ENCODE measurements around the gene STAC. TPM values are rescaled to one million over a fixed set of nuclear protein-coding genes. Genes with fewer than 3 reads are reported as not detected.
"Not testable (repeated sequence)": the region's sequence is repeated elsewhere in the genome, so short reads cannot be mapped to it uniquely, and the experiment has no call there.

The STAC gene
- total RNA-seq, 2 donors from 2014 or later, result 2.7 to 6.5 TPM

DNA sequence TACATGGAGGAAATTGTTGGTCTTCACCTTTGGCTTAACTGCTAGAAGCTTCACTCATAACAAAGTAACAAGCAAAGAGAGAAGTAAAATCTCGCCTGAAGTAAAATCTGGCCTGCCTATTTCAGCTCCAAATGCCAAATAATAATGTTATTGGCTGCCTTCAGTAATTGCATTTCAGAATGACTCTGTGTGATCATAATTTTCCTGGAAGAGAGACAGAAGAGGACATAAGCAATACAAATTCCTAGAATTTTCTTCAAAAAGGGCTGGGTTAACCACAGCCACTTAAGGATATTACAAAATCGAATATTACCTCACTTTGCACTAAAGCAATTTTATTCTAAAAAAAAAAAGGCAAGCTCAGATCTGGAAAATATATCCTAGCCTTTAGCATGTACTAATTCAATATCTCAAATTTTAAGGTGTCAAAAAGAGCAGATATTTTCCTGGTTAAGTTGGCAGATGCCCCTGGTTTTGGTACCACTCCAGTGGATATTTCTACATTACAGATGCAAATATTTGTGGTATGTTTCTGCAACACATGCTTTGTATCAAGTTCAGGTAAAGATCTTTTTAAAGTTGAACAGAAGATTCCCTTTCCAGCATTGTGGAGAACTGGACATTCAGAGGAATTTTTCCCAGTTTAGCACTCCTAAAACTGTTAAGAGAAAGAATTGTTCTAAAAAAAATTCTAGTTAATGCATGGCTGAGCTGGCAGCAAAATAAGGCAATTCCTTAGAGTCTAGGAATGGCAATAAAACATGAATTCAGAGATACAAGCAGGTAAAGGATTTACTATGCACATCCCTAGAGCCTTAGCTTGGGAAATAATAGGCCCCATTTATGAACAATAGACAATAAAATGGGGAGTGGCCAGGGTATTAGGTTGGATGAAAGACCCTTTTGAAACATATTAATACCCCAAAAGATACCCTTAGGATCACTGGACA, 116.7 kb downstream of the STAC start:
- no peak for DNase-seq (ENCODE audit: low spot score)
- intact Hi-C loops (cut with DNase I), result no loop called here

DNA sequence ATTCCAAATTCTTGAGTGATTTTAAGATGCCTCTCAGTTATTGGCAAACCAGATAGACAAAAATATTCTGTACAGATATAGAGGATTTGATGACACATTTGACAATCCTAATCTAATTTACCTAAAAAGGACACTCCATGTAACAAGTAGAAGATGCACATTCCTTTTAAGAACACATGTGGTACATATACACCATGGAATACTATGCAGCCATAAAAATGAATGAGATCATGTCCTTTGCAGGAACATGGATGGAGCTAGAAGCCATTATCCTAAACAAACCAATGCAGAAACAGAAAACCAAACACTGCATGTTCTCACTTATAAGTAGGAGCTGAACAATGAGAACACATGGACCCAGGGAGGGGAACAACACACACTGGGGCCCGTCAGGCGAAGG, 119.7 kb downstream of the STAC start:
- intact Hi-C loops (cut with DNase I); DNase-seq (ENCODE audit: low spot score): not testable (repeated sequence)

DNA sequence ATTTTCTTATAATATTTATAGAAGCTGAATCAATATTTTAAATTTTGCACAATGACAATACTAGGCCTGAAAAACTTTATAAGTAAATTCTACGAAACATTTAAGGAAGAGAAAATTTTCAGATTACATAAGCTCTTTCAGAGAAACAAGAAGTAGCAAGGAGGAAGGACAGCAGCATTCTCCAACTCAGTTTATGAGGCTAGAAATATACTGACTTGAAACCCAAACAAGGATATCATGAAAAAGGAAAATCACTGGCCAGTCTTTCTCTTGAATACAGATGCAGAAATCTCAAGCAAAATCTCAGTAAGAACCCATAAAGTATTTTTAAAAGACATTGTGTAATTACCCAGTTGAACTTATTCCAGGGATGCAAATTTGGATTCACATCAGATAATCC, 121.3 kb downstream of the STAC start:
- no peak for DNase-seq (ENCODE audit: low spot score)
- intact Hi-C loops (cut with DNase I), result no loop called here

DNA sequence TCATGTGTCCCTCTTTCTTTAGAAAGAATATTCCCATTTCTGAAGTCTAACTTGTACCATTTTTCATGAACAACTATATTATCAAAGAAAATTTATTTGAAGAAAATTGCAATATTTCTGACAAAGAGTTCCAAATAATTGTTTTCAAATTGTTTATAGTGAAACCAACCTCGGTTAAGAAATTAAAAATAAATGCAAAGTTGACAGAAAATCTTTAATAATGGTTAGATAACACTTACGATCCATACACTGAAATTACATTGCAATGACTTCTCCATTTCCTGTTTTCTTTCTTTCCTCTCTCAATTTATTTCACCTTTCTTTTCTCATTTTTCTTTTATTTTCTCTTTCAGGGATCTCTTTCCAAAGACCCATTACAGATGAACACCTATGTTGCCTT, 125.1 kb downstream of the STAC start:
- no peak for DNase-seq (ENCODE audit: low spot score)
- intact Hi-C loops (cut with DNase I), result no loop called here

DNA sequence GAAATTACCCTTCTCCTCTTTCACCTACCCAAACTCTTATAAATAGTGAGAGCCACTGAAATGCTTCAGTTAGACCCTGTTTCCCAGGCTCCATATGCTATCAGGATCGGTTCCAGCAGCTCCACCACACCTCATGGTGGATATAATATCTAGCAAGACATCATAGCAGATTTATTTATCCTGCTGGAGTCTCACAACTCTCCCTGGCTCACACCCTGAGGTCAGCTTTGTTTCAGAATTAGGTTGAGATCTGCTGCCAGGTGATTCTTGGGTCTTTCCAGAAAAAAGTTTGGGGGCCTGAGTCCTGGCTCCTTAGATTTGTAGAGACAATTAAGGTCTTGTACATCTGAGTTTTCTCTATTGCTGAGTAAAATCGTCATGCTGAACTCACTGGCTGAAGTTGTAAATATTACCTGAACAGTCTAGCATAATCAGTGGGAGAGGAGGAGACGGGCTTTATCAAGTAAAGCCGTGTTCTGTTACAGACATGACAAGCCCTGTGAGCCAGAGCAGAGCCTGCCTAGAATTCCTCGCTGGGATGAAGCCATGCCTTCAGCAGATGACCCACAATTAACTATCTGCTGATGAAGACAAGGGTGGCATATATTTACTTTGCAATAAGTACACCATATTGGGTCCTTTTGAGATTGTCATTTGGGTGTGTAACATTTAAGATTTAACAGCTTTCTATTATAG, 131.6 kb downstream of the STAC start:
- intact Hi-C loops (cut with DNase I), result no loop called here

DNA sequence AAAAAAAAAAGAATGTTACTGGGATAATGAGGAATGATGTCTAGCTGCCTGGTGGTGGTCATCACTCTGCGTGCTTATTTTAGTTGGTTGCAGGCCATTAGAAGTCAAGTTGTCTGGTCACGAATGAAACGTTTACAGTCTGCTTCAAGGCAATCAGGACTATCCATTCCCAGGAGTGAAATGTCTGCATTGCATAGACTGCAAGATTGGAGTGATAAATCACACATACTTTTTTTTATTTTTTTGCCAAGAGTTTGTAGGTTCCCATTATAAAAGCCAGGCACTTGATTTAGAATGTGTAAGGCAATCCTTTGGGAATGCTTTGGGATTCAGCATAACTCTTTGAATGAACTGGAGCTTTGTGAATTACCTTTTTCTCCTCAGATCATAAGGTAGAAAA, 132.3 kb downstream of the STAC start:
- intact Hi-C loops (cut with DNase I), result no loop called here
- no peak for DNase-seq (ENCODE audit: low spot score)

More for the DNA sequence above, 131.6 kb downstream of the STAC start:
- no peak for DNase-seq (ENCODE audit: low spot score)

DNA sequence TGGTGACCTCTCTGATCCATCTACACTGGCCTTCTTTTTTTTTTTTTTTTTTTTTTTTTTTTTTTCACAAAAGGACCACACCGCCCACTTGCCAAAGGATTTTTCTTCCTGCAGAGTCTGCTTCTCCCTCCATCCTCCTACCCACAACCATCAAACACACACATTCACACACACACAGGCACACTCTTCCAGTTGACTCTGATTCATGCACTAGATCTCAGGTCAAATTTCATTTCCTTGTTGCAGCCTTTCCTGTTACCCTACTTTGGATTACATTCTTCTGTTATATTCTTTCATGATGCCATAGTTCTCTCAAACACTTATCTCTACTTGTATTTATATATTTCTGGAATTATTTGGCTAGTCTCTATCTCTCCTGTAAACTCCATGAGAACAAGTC, 133.9 kb downstream of the STAC start:
- intact Hi-C loops (cut with DNase I), result no loop called here
- DNase-seq (ENCODE audit: low spot score), result no peak

DNA sequence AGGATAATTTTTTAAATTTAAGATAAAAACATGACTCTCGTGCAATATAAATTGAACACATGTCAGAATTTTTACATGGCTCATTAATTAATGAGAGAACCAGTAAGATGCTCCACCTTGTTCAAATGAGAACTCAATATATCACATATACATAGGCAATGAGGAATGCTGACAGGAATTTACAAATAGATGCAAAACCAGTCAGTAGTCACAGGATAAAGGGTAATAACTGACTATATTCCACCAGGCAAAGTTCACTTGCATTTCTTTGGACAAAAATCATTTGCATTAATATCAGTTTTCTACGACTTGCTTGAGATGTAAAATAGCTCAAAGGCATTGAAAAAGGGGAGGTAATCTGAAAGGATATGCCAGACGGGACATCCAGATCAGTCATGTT, 139.4 kb downstream of the STAC start:
- intact Hi-C loops (cut with DNase I), result no loop called here
- DNase-seq (ENCODE audit: low spot score), result no peak

DNA sequence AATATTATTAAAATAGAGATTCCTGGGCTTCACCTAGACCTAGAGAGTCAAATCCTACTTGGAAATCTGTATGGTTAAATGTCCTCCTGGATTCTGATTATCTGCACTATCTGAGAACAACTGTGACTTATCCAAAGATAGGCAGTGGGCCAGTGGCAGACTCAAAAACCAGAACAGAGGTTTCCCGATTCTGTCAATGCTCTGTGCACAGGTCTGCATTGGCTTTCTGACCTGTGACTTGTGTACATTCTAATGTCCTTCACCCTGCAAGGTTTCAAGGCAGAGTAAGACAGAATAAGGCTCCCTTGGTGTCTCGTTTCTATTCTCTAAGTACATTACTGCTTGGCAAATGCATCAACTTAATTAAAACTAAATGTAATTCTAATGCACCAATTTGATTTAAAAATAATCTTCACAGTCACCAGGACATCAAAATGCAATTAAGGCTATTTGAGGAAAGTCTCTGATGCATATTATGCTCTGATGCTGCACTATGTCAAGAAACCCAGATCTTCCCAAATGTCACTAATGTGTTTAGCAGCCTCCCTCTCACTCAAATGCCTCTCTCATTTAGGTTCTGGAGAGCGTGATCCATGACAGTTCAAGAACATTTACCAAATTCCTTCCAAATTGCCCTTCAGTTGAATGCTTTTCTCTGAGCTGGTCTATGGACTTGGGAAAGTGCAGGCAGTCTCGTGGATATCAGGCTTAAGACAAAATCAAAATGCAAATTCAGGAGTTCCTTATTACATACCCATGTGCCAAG, 140.1 kb downstream of the STAC start:
- no peak for DNase-seq (ENCODE audit: low spot score)
- intact Hi-C loops (cut with DNase I), result no loop called here

DNA sequence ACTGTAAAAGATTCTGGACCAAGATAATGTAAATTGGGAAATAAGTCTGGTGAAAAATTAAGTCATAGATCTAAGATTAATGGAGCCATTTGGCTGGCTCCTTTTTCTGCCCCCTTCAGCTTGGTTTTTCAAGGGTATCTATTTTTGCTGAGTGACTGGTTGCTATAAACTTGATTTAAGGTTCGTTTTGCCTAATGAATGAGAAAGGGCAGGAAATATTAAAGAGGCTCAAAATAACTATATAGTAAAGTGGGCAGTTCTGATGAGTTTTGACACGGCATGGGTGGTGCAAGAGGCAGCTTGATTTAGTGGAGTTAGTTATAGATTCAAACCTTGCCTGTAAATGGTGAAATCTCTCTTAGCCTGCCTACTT, 140.7 kb downstream of the STAC start:
- no peak for DNase-seq (ENCODE audit: low spot score)
- intact Hi-C loops (cut with DNase I), result no loop called here

DNA sequence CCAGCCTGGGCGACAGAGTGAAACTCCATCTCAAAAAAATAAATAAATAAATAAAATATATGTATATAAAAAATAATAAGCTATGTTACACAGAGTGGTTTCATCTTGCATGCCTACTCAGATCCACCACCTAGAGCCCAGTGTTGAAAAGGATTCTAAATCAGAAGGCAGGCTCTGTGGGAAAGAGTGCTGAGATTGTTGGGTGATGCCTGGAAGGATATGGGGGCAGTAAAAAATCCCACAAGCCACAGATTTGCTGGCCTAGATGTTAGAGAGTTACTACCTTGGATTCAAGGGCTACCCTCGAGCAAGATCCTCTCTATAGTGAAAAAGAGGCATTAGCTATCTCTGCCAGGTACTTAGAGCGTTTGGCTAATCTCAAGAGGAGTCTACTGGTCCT, 144.3 kb downstream of the STAC start:
- intact Hi-C loops (cut with DNase I), result no loop called here

DNA sequence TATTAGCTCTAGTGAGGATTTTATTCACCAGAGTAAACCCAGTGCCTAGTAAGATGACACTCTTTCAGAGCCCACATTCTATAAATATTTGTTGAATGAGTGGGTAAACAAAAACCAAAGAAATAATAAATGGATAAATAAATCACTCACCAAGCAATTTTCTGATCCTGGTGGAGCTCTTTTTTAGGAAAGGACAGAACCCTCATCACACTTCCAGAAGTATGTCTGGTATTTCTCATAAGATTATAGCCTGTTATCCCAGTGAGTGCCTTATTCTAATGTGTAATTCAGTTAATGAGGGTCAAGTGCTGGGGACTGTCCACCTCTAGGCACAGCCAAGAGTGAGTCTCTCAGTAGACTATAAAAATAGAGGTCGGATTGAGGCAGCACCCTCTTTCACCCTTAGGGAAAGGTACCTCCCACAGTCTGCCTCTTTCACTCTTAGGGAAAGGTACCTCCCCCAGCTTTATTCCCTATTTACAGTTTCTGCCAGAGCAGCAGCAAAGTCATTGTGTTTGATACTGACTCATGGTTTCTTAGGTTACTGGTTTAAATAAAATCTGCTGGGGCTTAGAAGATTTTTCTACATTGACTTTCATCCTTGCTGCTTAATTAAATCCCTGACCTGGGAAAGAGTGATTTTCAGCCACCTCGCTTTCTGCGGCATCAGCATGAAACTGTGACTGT, 145.0 kb downstream of the STAC start:
- intact Hi-C loops (cut with DNase I), result no loop called here

More for the DNA sequence above, 144.3 kb downstream of the STAC start:
- DNase-seq (ENCODE audit: low spot score), result no peak

DNA sequence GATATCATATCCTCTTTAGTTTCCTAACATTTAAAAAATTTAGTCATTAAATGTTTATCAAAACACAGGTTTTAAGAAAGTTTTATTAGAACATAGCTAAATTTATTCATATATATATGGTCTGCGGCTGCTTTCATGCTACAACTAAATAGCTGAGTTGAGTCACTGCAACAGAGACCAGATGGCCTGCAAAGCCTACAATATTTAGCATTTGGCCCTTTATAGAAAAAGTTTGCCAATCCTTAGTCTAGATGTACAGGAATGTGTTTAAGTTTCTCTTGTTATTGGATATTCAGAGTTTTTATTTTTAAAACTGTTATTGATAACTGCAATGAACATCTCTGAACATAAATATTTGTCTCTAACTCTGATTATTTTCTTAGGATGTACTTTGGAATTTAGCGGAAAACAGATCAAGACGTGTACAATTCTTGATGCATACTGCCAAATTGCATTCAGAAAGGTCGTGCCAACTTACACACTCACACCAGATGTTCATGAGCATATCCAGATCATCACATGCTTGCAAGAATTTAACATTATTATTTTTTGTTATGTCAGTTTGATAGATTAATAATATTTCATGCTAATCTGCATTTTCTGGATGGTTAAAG, 157.9 kb downstream of the STAC start:
- no peak for DNase-seq (ENCODE audit: low spot score)
- intact Hi-C loops (cut with DNase I), result no loop called here

More for the DNA sequence above, 145.0 kb downstream of the STAC start:
- no peak for DNase-seq (ENCODE audit: low spot score)

DNA sequence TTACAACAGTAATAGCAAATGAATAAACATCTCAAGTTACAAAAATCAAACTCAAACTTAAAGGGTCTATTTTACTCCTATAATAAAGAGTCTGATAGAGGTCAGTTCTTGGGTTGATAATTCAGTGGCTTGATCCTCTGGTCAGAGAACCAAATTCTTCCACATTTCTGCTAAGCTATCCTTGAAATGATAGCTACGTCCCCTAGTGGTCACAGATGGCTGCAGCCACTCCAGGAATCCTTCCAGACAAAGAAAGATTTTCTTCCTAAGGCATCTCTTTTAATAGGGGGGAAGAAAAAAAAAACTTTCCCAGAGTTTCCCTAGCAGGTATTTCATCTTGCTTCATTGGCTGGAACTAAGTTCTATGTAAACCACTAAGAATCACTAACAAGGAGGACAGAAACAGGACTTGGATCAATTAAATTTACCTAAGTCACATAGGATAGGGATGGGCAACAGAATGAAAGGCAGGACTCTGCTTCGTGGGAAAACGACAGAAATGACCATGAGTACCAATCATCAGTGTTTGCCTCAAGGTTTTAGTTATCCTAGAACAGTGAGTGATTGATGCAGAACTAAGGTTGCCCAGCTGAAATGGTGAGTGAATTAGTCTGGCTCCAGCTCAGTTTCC, 160.7 kb downstream of the STAC start:
- intact Hi-C loops (cut with DNase I), result no loop called here
- no peak for DNase-seq (ENCODE audit: low spot score)

DNA sequence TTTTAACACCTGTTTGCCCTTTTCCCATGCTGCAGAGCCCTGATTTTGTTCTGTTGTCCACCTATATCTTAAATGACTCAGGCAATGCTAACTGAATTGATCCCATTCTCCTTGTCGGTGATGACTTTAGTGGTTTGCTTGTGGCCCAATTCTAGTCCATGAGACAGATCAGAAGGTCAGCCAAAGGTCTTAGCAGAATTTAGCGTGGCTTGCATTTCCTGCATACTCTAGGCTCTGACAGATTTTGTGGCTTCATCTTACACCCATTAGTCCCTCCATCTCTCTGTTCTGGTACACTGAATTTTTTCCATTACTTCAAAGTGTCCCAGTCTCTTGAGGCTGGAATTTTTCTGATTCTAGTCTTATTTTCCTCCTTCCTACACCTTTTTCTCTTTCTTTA, 161.9 kb downstream of the STAC start:
- intact Hi-C loops (cut with DNase I), result no loop called here
- no peak for DNase-seq (ENCODE audit: low spot score)

DNA sequence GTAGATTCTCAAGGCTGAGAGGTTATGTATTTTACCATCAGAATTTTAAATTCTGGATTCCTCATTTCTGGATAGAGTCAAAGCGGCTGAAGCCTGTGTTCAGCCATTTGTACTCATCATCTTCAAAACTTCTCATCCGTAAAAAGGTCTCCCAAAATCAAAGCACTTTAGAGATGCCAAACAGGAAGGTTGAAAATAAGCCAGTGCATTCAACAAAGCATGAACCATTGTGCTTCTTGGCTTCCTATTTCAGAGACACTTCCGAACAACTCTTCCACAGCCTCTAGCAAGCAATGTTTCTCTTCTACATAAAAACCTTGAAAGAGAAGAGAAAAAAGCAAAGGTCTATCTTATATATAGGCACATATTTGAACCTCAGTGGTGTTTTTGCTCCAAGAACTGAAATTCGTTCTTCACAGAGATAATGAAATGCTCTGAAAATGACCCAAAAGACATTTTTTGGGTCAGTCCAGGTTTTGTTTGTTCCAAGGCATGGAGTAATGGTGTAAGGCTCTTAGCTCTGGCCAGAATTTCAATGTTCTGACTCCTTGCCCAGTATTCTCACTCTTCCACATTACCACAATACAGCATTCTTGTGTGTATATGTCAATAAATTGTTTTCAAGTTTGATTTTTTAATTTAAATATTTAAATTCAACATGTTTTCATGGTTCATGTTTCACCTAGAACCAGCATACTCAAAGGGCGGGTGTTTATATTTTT, 163.1 kb downstream of the STAC start:
- DNase-seq (ENCODE audit: low spot score), result no peak
- intact Hi-C loops (cut with DNase I), result no loop called here

DNA sequence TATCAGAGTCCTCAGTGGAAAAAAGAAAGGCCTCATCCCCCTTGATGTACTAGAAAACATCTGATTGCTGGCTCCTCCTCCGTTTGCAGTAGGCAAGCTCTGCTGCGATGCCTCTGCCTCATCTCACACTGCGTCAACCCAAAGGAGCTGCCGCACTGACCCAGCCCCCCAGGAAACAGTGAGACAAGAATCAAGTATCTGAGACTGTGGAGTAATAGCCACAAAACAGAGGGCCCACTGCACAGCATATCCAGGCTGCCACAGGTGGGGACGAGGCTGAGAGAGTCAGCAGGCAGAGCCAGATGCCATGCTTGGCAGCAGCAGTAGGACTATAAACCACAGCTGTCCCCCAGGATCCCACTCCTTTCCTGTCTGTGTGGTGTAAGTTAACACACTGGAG, 165.9 kb downstream of the STAC start:
- DNase-seq (ENCODE audit: low spot score), result no peak
- intact Hi-C loops (cut with DNase I), result no loop called here

DNA sequence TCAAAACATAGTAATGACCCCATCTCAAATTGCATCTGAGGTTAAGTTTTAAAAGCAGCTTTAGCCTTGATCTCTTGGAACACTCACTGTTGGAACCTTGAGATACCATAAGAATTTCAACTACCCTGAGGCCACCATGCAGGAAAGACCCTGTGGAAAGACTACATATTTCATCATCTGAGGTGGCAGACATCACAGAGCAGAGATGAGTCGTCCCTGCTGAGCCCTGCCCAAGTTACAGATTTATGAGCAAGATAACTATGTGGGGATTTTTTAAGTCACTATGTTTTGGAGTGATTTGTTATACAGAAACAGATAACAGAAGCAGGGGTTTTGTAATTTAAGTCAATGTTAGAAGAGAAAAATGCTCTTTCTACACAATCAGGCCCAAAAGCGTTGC, 168.4 kb downstream of the STAC start:
- no peak for DNase-seq (ENCODE audit: low spot score)
- intact Hi-C loops (cut with DNase I), result no loop called here
